ENCODE measurements around the gene SCFD2.
"Not testable (repeated sequence)": the region's sequence is repeated elsewhere in the genome, so short reads cannot be mapped to it uniquely, and the experiment has no call there.

The SCFD2 gene

GRCh38 chr4:52836678-52837077 is 529.2 kb downstream of the SCFD2 start:
- Mint-ChIP-seq H3K36me3 (no peaks in the 10 kb centered on the region), H3K9me3 (no peaks in the 10 kb centered on the region), H3K4me3 (no peak overlapping the region), H3K4me1 (no peaks in the 10 kb centered on the region), H3K27ac (no peak overlapping the region), H3K27me3 (peaks cover 14% of the 10 kb centered on the region)
- ATAC-seq, result no peak

DNA sequence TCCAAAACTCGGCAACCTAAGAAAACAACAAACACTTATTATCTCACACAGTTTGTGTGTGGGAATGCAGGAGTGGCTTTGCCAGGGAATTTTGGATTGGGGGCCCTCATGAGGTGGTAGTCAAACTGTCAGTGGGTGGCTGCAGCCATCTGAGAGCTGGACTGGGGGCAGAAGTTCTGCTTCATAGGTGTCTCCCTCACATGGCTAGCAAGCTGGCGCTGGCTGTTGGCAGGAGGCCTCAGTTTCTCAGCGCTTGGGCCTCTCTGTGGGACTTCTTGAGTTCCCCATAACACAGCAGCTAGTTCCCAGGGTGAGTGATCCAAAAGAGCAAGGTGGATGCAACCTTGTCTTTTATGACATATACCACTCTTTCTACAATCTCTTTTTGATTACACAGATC is 529.7 kb downstream of the SCFD2 start:
- ATAC-seq, result no peak
- peaks cover 15% of the 10 kb centered on the region for H3K27me3 Mint-ChIP-seq
- H3K27ac Mint-ChIP-seq, result no peak overlapping the region
- H3K4me3 Mint-ChIP-seq, result no peak overlapping the region
- H3K9me3 Mint-ChIP-seq, result no peaks in the 10 kb centered on the region
- H3K4me1 Mint-ChIP-seq, result no peaks in the 10 kb centered on the region
- H3K36me3 Mint-ChIP-seq, result no peaks in the 10 kb centered on the region

DNA sequence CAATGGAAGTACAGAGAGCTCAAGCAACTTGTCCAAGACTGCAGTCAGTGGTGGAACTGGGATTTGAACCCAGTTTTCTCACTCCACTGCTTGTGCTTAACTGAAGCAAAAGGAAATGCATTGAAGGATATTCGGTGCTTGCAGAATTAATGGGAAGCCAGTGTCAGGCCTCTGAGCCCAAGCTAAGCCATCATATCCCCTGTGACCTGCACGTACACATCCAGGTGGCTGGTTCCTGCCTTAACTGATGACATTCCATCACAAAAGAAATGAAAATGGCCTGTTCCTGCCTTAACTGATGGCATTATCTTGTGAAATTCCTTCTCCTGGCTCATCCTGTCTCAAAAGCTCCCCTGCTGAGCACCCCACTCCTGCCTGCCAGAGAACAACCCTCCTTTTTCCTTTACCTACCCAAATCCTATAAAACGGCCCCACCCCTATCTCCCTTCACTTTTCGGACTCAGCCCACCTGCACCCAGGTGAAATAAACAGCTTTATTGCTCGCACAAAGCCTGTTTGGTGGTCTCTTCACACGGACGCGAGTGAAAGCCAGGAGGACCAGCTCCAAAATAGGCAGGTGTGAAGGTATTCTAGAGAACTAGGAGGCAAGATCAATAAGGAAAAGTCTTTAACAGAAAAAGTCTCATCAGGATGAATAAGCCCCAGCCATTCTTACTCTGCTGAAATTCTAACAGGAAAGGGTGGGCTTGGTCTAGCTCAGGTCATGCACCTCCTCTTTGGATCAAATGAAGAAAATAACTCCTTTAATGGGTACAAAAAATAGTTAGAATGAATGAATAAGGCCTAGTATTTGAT is 531.0 kb downstream of the SCFD2 start:
- H3K9me3 Mint-ChIP-seq, H3K36me3 Mint-ChIP-seq, ATAC-seq, H3K27ac Mint-ChIP-seq, H3K4me1 Mint-ChIP-seq, H3K4me3 Mint-ChIP-seq: not testable (repeated sequence)
- peaks cover 20% of the 10 kb centered on the region for H3K27me3 Mint-ChIP-seq

DNA sequence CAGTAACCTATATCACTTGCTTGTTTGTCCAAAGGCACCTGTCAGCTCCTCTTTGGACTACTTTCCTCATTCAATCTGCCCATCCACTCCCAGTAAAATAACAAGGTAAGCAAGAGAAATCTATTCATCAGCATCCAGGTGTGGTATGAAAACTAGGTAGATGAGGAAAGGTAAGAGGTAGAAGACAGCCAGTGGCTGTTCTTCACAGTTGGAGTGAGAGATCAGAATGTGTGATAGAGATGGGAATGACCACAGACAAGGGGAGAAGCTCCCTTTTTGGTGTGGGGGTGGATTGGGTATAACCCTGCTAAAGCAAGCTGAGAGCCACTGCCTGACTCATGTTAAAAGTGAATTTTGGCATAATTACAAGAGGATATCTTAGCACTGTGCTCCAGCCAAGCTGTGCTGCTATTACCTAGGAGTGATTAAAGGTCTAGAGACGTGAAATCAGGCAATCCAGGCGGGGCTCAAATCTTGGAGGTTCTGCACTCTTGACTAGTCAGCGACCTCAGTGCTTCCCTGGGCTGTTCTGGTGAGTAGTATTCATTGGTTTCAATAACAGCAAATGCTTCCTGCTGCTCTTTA is 531.8 kb downstream of the SCFD2 start:
- Mint-ChIP-seq H3K27me3 (peaks cover 22% of the 10 kb centered on the region), H3K9me3 (no peaks in the 10 kb centered on the region)

DNA sequence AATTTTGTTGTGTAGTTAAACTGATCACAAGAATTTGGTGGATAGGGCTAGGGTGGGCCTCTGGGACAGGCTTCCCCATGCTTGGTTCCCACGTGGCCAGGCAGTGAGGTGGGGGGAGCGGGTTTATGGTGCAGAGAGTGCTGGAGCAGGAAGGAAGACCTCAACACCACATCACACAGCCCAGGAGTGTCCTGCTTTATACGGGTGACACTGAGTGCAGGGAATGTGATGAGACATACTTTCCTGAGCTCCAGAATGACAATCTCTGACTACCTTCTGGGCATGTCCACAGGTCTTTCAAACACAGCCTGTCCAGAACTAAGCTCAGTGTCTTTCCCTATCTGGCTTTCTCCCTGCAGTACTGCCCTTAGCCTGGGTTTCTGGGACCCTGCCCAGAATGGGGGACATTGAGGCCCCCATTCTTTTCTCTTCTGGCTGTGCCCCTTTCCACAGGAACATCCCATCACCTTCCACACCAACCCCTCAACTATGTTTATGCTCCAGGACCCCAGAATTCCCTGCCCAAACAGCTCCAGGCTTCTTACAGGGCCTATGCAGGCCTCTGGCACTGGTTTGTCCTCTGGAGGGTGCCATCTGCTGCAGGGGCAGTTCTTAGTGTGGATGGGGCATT is 540.3 kb downstream of the SCFD2 start:
- Mint-ChIP-seq H3K4me3 (no peak overlapping the region), H3K9me3 (peaks cover 2% of the 10 kb centered on the region), H3K27ac (no peak overlapping the region), H3K27me3 (peaks cover 7% of the 10 kb centered on the region), H3K4me1 (no peaks in the 10 kb centered on the region), H3K36me3 (no peaks in the 10 kb centered on the region)
- no peak for ATAC-seq

More for the DNA sequence above, 531.8 kb downstream of the SCFD2 start:
- Mint-ChIP-seq H3K4me1 (no peaks in the 10 kb centered on the region), H3K36me3 (no peaks in the 10 kb centered on the region), H3K4me3 (no peak overlapping the region), H3K27ac (no peak overlapping the region)
- no peak for ATAC-seq

- Mint-ChIP-seq H3K27me3 (peaks cover 2% of the 10 kb centered on the region), H3K9me3 (peaks cover 2% of the 10 kb centered on the region), H3K36me3 (no peaks in the 10 kb centered on the region)
Measured at GRCh38 chr4:52824603-52825459, 541.0 kb downstream of the SCFD2 start.

GRCh38 chr4:52824270-52824602 is 541.6 kb downstream of the SCFD2 start:
- H3K27ac Mint-ChIP-seq, result no peak overlapping the region
- H3K27me3 Mint-ChIP-seq, result no peaks in the 10 kb centered on the region
- H3K9me3 Mint-ChIP-seq, result peaks cover 2% of the 10 kb centered on the region
- no peaks in the 10 kb centered on the region for H3K36me3 Mint-ChIP-seq
- H3K4me1 Mint-ChIP-seq, result no peaks in the 10 kb centered on the region
- no peak for ATAC-seq
- H3K4me3 Mint-ChIP-seq, result no peak overlapping the region

More at GRCh38 chr4:52824603-52825459, 541.0 kb downstream of the SCFD2 start:
- Mint-ChIP-seq H3K4me1 (no peaks in the 10 kb centered on the region), H3K27ac (no peak overlapping the region), H3K4me3 (no peak overlapping the region)
- ATAC-seq, result peak; percentile 15

GRCh38 chr4:52823702-52824092 is 542.2 kb downstream of the SCFD2 start:
- no peak overlapping the region for H3K27ac Mint-ChIP-seq
- H3K9me3 Mint-ChIP-seq, result peaks cover 2% of the 10 kb centered on the region
- H3K36me3 Mint-ChIP-seq, result no peaks in the 10 kb centered on the region
- H3K4me3 Mint-ChIP-seq, result no peak overlapping the region
- H3K27me3 Mint-ChIP-seq, result no peaks in the 10 kb centered on the region
- H3K4me1 Mint-ChIP-seq, result no peaks in the 10 kb centered on the region
- ATAC-seq, result no peak
